ENCODE measurements around the gene RAD51AP1.
"Not testable (repeated sequence)": the region's sequence is repeated elsewhere in the genome, so short reads cannot be mapped to it uniquely, and the experiment has no call there.

RAD51AP1 gene

DNA sequence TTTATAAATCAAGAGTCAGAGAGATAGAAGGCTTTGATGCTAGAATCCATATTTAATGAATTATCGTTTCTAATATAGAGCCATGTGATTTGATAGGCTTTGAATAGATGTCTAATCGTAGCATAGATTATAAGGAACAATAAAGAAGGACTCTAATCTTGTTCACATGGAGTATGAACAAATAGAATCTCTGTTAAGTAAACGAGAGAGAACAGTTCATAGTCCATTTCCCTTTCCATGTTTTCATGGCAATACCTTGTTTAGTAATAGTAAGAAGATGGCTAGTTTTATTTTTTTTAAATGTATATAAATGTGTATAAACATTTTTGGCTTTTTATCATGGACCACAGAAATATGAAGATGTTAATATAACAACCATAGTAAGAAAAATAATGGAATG lies 32.3 kb upstream of the RAD51AP1 start:
- TF ChIP-seq, protein P1, sequence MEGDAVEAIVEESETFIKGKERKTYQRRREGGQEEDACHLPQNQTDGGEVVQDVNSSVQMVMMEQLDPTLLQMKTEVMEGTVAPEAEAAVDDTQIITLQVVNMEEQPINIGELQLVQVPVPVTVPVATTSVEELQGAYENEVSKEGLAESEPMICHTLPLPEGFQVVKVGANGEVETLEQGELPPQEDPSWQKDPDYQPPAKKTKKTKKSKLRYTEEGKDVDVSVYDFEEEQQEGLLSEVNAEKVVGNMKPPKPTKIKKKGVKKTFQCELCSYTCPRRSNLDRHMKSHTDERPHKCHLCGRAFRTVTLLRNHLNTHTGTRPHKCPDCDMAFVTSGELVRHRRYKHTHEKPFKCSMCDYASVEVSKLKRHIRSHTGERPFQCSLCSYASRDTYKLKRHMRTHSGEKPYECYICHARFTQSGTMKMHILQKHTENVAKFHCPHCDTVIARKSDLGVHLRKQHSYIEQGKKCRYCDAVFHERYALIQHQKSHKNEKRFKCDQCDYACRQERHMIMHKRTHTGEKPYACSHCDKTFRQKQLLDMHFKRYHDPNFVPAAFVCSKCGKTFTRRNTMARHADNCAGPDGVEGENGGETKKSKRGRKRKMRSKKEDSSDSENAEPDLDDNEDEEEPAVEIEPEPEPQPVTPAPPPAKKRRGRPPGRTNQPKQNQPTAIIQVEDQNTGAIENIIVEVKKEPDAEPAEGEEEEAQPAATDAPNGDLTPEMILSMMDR (conservative IDR thresholded peaks at IDR 0.05): no peak
- no peak for TF ChIP-seq ZFX (IDR thresholded peaks at IDR 0.05)
- H3K27ac ChIP-seq: no peak overlapping the region

DNA sequence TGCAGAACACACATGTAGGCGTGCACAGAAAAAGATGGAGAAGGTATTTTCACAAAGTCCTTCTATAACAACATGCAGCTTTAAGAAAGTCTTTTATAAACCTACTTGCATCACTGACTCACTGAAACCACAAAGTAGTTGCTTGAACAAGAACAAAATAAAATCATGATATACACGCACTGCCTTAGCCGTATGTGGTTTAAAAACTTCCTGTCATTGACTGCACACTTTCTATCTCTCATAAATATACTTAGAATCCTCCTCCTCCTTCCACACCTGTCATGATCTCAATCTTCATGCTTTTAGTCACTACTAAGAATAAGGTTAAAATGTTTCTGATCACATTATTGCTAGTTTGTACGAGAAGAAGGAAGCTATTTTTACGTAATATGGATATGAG lies 31.8 kb upstream of the RAD51AP1 start:
- TF ChIP-seq ZFX (IDR thresholded peaks at IDR 0.05): no peak
- TF ChIP-seq, protein P1 (conservative IDR thresholded peaks at IDR 0.05): no peak

GRCh38 chr12:4508503-4508902 lies 30.2 kb upstream of the RAD51AP1 start:
- not testable (repeated sequence) for H3K27ac ChIP-seq

More for the DNA sequence above, 31.8 kb upstream of the RAD51AP1 start:
- no peak overlapping the region for H3K27ac ChIP-seq

DNA sequence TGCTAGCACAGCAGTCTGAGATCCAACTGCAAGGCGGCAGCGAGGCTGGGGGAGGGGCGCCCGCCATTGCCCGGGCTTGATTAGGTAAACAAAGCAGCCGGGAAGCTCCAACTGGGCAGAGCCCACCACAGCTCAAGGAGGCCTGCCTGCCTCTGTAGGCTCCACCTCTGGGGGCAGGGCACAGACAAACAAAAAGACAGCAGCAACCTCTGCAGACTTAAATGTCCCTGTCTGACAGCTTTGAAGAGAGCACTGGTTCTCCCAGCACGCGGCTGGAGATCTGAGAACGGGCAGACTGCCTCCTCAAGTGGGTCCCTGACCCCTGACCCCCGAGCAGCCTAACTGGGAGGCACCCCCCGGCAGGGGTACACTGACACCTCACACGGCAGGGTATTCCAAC lies 29.4 kb upstream of the RAD51AP1 start:
- H3K27ac ChIP-seq: not testable (repeated sequence)

DNA sequence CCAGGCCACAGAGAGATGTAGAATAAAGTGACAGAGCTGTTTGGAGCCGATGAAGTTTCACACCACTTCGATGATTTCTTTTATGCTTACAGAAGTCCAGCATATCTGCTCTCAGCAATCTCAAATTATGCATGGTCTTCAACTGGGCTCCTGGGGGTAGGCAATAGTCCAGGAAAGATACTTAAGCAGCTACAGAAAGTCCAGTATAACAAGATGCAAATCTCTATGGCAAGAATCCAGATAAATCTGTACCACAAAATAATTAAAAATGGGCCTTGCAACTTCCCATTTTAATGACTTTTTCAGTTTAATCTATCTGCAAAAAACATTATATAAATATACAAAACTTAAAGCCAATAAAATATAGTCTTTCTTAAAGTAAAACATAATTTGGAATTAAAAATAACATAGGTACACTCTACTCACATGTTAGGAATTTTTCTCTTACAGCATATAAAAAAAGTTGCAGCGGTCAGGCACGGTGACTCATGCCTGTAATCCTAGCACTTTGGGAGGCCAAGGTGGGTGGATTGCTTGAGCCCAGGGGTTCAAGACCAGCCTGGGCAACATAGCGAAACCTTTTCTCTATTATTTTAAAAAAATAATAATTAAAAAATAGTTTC lies 20.5 kb upstream of the RAD51AP1 start:
- TF ChIP-seq, protein P1 (conservative IDR thresholded peaks at IDR 0.05): no peak
- no peak for TF ChIP-seq ZFX (IDR thresholded peaks at IDR 0.05)
- H3K27ac ChIP-seq: no peak overlapping the region

DNA sequence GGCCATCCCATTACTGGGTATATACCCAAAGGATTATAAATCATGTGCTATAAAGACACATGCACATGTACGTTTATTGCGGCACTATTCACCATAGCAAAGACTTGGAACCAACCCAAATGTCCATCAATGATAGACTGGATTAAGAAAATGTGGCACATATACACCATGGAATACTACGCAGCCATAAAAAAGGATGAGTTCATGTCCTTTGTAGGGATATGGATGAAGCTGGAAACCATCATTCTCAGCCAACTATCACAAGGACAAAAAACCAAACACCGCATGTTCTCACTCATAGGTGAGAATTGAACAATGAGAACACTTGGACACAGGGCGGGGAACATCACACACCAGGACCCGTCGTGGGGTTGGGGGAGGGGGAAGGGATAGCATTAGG lies 15.2 kb upstream of the RAD51AP1 start:
- not testable (repeated sequence) for H3K27ac ChIP-seq

DNA sequence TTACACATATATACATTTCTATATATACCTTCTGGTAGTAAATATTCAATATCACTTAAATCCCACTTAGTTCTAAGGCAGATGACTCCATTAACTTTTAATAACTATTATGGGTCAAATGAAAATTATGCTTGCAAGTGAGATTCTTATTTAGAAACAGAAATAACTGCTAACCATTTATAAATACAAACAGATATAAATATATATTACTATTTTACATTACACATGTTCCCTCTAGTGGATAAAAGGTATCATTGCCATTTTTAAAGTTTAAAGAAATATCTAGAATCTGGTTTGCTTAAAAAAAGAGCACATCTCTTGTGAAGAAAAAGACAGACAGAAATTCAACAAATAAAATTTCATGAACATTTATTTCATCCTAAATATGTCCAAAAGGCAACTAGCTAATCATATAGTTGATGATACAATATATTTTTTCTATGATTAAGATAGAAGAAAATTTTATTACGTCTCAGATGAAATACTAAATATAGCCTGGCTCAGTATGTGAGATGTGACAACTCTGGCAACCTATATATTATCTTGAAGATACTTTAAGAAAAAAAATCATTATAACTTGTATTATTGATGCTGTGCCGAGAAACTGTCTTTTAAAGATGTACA lies 11.7 kb upstream of the RAD51AP1 start:
- H3K27ac ChIP-seq: no peak overlapping the region
- TF ChIP-seq, protein P1 (conservative IDR thresholded peaks at IDR 0.05): peak; percentile 78
- no peak for TF ChIP-seq ZFX (IDR thresholded peaks at IDR 0.05)

GRCh38 chr12:4530160-4530559 lies 8.5 kb upstream of the RAD51AP1 start:
- no peak for TF ChIP-seq ZFX (IDR thresholded peaks at IDR 0.05)
- TF ChIP-seq, protein P1 (conservative IDR thresholded peaks at IDR 0.05): no peak
- H3K27ac ChIP-seq: no peak overlapping the region

GRCh38 chr12:4530982-4531586 lies 7.6 kb upstream of the RAD51AP1 start:
- no peak for TF ChIP-seq ZFX (IDR thresholded peaks at IDR 0.05)
- TF ChIP-seq, protein P1 (conservative IDR thresholded peaks at IDR 0.05): no peak
- no peak overlapping the region for H3K27ac ChIP-seq

Data from C4-2B (cell line).